Measurements from ENCODE around the gene CDX4. TPM values are rescaled to one million over a fixed set of nuclear protein-coding genes. Genes with fewer than 3 reads are reported as not detected.
"Not testable (repeated sequence)": the region's sequence is repeated elsewhere in the genome, so short reads cannot be mapped to it uniquely, and the experiment has no call there.

CDX4 gene
- total RNA-seq, 3 donors from 2014 or later, result not detected

GRCh38 chrX:73478961-73479360 is 32.1 kb downstream of the CDX4 start:
- no peak overlapping the region for H3K27ac ChIP-seq
- H3K36me3 ChIP-seq, result no peaks in the 10 kb centered on the region
- intact Hi-C loops (cut with DNase I; ENCODE audit: low total_unique reads), result no loop called here
- H3K27me3 ChIP-seq, result peaks cover 0 to 22% of the 10 kb centered on the region in 2 donors
- no peak for DNase-seq (ENCODE audit: low spot score in 2 of 2)
- H3K4me1 ChIP-seq, result no peaks in the 10 kb centered on the region
- TF ChIP-seq CTCF (IDR thresholded peaks at IDR 0.05) (no peak), POLR2A (IDR thresholded peaks at IDR 0.05) (no peak), POLR2AphosphoS5 (IDR thresholded peaks at IDR 0.05) (no peak)
- peaks cover 0 to 10% of the 10 kb centered on the region in 2 donors for H3K9me3 ChIP-seq
- H3K4me3 ChIP-seq, result no peak overlapping the region

- intact Hi-C loops (cut with DNase I; ENCODE audit: low total_unique reads), result no loop called here
- H3K9me3 ChIP-seq, result peaks cover 0 to 10% of the 10 kb centered on the region in 2 donors
- TF ChIP-seq POLR2A (IDR thresholded peaks at IDR 0.05) (no peak), CTCF (IDR thresholded peaks at IDR 0.05) (no peak), POLR2AphosphoS5 (IDR thresholded peaks at IDR 0.05) (no peak)
- no peak for DNase-seq (ENCODE audit: low spot score in 2 of 2)
- H3K27ac ChIP-seq, result no peak overlapping the region
- H3K4me3 ChIP-seq, result no peak overlapping the region
- H3K27me3 ChIP-seq, result peaks cover 0 to 13% of the 10 kb centered on the region in 2 donors
- no peaks in the 10 kb centered on the region for H3K36me3 ChIP-seq
- no peaks in the 10 kb centered on the region for H3K4me1 ChIP-seq
Observed at GRCh38 chrX:73481521-73481920, 34.7 kb downstream of the CDX4 start.

GRCh38 chrX:73490661-73491060 is 43.8 kb downstream of the CDX4 start:
- no peak for DNase-seq (ENCODE audit: low spot score in 2 of 2)
- no peaks in the 10 kb centered on the region for H3K4me1 ChIP-seq
- H3K27ac ChIP-seq, result no peak overlapping the region
- TF ChIP-seq POLR2AphosphoS5 (IDR thresholded peaks at IDR 0.05) (no peak), POLR2A (IDR thresholded peaks at IDR 0.05) (no peak), CTCF (IDR thresholded peaks at IDR 0.05) (no peak)
- no peaks in the 10 kb centered on the region for H3K36me3 ChIP-seq
- H3K4me3 ChIP-seq, result no peak overlapping the region
- intact Hi-C loops (cut with DNase I; ENCODE audit: low total_unique reads), result no loop called here
- H3K9me3 ChIP-seq, result peaks cover 5 to 17% of the 10 kb centered on the region in 2 donors
- H3K27me3 ChIP-seq, result peaks cover 0 to 2% of the 10 kb centered on the region in 2 donors

- H3K36me3 ChIP-seq; H3K27ac ChIP-seq; H3K4me1 ChIP-seq; intact Hi-C loops (cut with DNase I; ENCODE audit: low total_unique reads); H3K4me3 ChIP-seq; DNase-seq (ENCODE audit: low spot score in 2 of 2); H3K27me3 ChIP-seq: not testable (repeated sequence)
- H3K9me3 ChIP-seq, result peaks cover 5 to 17% of the 10 kb centered on the region in 2 donors
Observed at GRCh38 chrX:73492178-73492577, 45.3 kb downstream of the CDX4 start.

Other genes starting within 250 kb of the CDX4 start
- 1 to 10 TPM in 2 of 3 donors, under 1 TPM in 1; 0.48 to 5.3 (median 2.6) TPM for gene NAP1L2, start 232.2 kb upstream of the CDX4 start, total RNA-seq
- gene CHIC1, start 116.1 kb downstream of the CDX4 start, total RNA-seq, result 10 to 100 TPM in 2 of 3 donors, 1 to 10 TPM in 1; 6.1 to 14.9 (median 10.8) TPM

Data from breast epithelium (tissue), 4 donors.